ENCODE measurements around the gene PPFIA4.

Gene PPFIA4

GRCh38 chr1:203120325-203121153 lies 94.2 kb downstream of the PPFIA4 start:
- TF ChIP-seq CTCF (IDR thresholded peaks at IDR 0.05; ENCODE audit: low read length), result no peak
- no peak for TF ChIP-seq EZH2phosphoT487 (IDR thresholded peaks at IDR 0.05; ENCODE audit: low read length)
- no peak for TF ChIP-seq EZH2 (optimal IDR thresholded peaks at IDR 0.05; ENCODE audit: low read depth, low read length)
- H4K20me1 ChIP-seq (ENCODE audit: insufficient read depth, low read length), result no peaks in the 10 kb centered on the region
- no peak overlapping the region for H2AFZ ChIP-seq (ENCODE audit: low read length)
- H3K9me2 ChIP-seq (replicated peaks; ENCODE audit: insufficient read depth, low read length), result no peaks in the 10 kb centered on the region
- no peaks in the 10 kb centered on the region for H3K79me2 ChIP-seq (ENCODE audit: low read length)
- H3K9me3 ChIP-seq (replicated peaks; ENCODE audit: insufficient read depth, low read length), result no peaks in the 10 kb centered on the region
- peaks cover 24% of the 10 kb centered on the region; the same call in 1 of the 2 replicates for H3K27me3 ChIP-seq (replicated peaks; ENCODE audit: insufficient read depth, low read length)
- no peak overlapping the region for H3K27ac ChIP-seq (ENCODE audit: low read length)
- no peaks in the 10 kb centered on the region for H3K4me1 ChIP-seq (ENCODE audit: low read length)
- H3K36me3 ChIP-seq (replicated peaks; ENCODE audit: insufficient read depth, low read length), result no peaks in the 10 kb centered on the region
- no peak for DNase-seq
- H3F3A ChIP-seq (ENCODE audit: insufficient read depth, low read length), result no peaks in the 10 kb centered on the region
- no peak overlapping the region for H3K4me2 ChIP-seq (ENCODE audit: low read depth, low read length)
- no peak overlapping the region for H3K9ac ChIP-seq (ENCODE audit: low read length)
- no peak overlapping the region for H3K4me3 ChIP-seq (ENCODE audit: low read length)

- H3K79me2 ChIP-seq (ENCODE audit: low read length), result no peaks in the 10 kb centered on the region
- H3K9me2 ChIP-seq (replicated peaks; ENCODE audit: insufficient read depth, low read length), result no peaks in the 10 kb centered on the region
- H2AFZ ChIP-seq (ENCODE audit: low read length), result no peak overlapping the region
- H3K27me3 ChIP-seq (replicated peaks; ENCODE audit: insufficient read depth, low read length), result peaks cover 32% of the 10 kb centered on the region
- TF ChIP-seq EZH2phosphoT487 (IDR thresholded peaks at IDR 0.05; ENCODE audit: low read length) (no peak), CTCF (IDR thresholded peaks at IDR 0.05; ENCODE audit: low read length) (no peak), EZH2 (optimal IDR thresholded peaks at IDR 0.05; ENCODE audit: low read depth, low read length) (no peak)
- H3F3A ChIP-seq (ENCODE audit: insufficient read depth, low read length), result no peaks in the 10 kb centered on the region
- no peaks in the 10 kb centered on the region for H4K20me1 ChIP-seq (ENCODE audit: insufficient read depth, low read length)
- H3K36me3 ChIP-seq (replicated peaks; ENCODE audit: insufficient read depth, low read length), result no peaks in the 10 kb centered on the region
- no peak overlapping the region for H3K4me3 ChIP-seq (ENCODE audit: low read length)
- H3K4me2 ChIP-seq (ENCODE audit: low read depth, low read length), result no peak overlapping the region
- H3K9me3 ChIP-seq (replicated peaks; ENCODE audit: insufficient read depth, low read length), result no peaks in the 10 kb centered on the region
- H3K27ac ChIP-seq (ENCODE audit: low read length), result no peak overlapping the region
- no peaks in the 10 kb centered on the region for H3K4me1 ChIP-seq (ENCODE audit: low read length)
- no peak overlapping the region for H3K9ac ChIP-seq (ENCODE audit: low read length)
- DNase-seq, result no peak
Measured at GRCh38 chr1:203121186-203122015, 95.1 kb downstream of the PPFIA4 start.

GRCh38 chr1:203122159-203122558 lies 95.9 kb downstream of the PPFIA4 start:
- H2AFZ ChIP-seq (ENCODE audit: low read length), result no peak overlapping the region
- H3F3A ChIP-seq (ENCODE audit: insufficient read depth, low read length), result no peaks in the 10 kb centered on the region
- no peak overlapping the region for H3K4me3 ChIP-seq (ENCODE audit: low read length)
- H3K36me3 ChIP-seq (replicated peaks; ENCODE audit: insufficient read depth, low read length), result no peaks in the 10 kb centered on the region
- TF ChIP-seq EZH2 (optimal IDR thresholded peaks at IDR 0.05; ENCODE audit: low read depth, low read length) (no peak), CTCF (IDR thresholded peaks at IDR 0.05; ENCODE audit: low read length) (no peak), EZH2phosphoT487 (IDR thresholded peaks at IDR 0.05; ENCODE audit: low read length) (no peak)
- no peaks in the 10 kb centered on the region for H3K9me3 ChIP-seq (replicated peaks; ENCODE audit: insufficient read depth, low read length)
- no peak for DNase-seq
- H4K20me1 ChIP-seq (ENCODE audit: insufficient read depth, low read length), result no peaks in the 10 kb centered on the region
- H3K27me3 ChIP-seq (replicated peaks; ENCODE audit: insufficient read depth, low read length), result peaks cover 39% of the 10 kb centered on the region
- H3K9me2 ChIP-seq (replicated peaks; ENCODE audit: insufficient read depth, low read length), result no peaks in the 10 kb centered on the region
- H3K27ac ChIP-seq (ENCODE audit: low read length), result no peak overlapping the region
- H3K4me2 ChIP-seq (ENCODE audit: low read depth, low read length), result no peak overlapping the region
- H3K79me2 ChIP-seq (ENCODE audit: low read length), result no peaks in the 10 kb centered on the region
- H3K4me1 ChIP-seq (ENCODE audit: low read length), result peaks cover 4% of the 10 kb centered on the region; the same call in 1 of the 2 replicates
- H3K9ac ChIP-seq (ENCODE audit: low read length), result no peak overlapping the region

Measured in MM.1S (cell line).